Pancreas (tissue), 10 donors: Measurements from ENCODE around the gene WWOX. TPM values are rescaled to one million over a fixed set of nuclear protein-coding genes. Genes with fewer than 3 reads are reported as not detected.
A peak's percentile ranks its signal among the peaks of the same experiment; 100 is the strongest.

ENCODE experiments used
- ATAC-seq, 4 donors: fragments of 200-7000 bp; cut with Tn5 transposase; one replicate each; pipeline versions ENCODE4 v1.8.0 to v1.9.1; 2020; ENCODE audit warnings: mild to moderate bottlenecking in 4 of 4, moderate library complexity in 4 of 4
- DNase-seq, 6 donors: peaks; one replicate each; pipeline ENCODE4 v3.0.0-alpha.2; 2020
- FAIRE-seq: peaks from 2 replicates; lab custom pipeline; 2012; peaks lifted over from hg19 to GRCh38; lab: Jason Lieb, UNC
- H3K27ac ChIP-seq, 4 donors: fragments of 200-600 bp; sonication (generic); 1 replicate in 3 of 4; 2 replicates in 1 of 4; pipeline versions ENCODE4 v1.5.0 to v1.8.0; 2020
- H3K27me3 ChIP-seq, 4 donors: fragments of 200-600 bp; one replicate each; pipeline ENCODE4 v1.8.0; 2021
- H3K36me3 ChIP-seq, 3 donors: fragments of 200-600 bp; sonication (generic) in 1 of 3; one replicate each; pipeline versions ENCODE4 v1.5.0 to v1.8.0; 2020 to 2021
- H3K4me1 ChIP-seq, 3 donors: fragments of 200-600 bp; one replicate each; pipeline ENCODE4 v1.8.0; 2021
- H3K4me3 ChIP-seq, 4 donors: fragments of 200-600 bp; sonication (generic) in 2 of 4; one replicate each; pipeline versions ENCODE4 v1.5.0 to v1.8.0; 2020 to 2021
- H3K9me3 ChIP-seq, 4 donors: fragments of 200-600 bp; one replicate each; pipeline ENCODE4 v1.8.0; 2021
- CTCF ChIP-seq, 4 donors: fragments of 200-600 bp; sonication (generic) in 3 of 4; IDR thresholded peaks; one replicate each; pipeline versions ENCODE4 v1.5.0 to v1.8.0; 2021; ENCODE audit warnings: antibody characterized with exemption in 4 of 4
- WGBS, 2 donors: extraction: QIAGEN DNeasy Blood & Tissue Kit; methylation state at CpG; one replicate each; pipeline ENCODE4 v1.1.7; 2013; 5-methylcytosine and 5-hydroxymethylcytosine counted together
- intact Hi-C, 3 donors: fragments of 100-400 bp; cut with DNase I; formaldehyde crosslinking; loops; one replicate each; pipeline versions ENCODE4 v1.11.1 to v1.14.2; 2022
- polyA plus RNA-seq, 2 donors: library from polyadenylated mRNA; stranded (reverse); fragments of 200-250 nt; gene quantifications; one replicate each; pipeline ENCODE4 v1.2.3, GENCODE V29; 2013
- total RNA-seq, 6 donors: library from RNA; stranded (reverse); fragmentation: NEBNext Ultra II Directional in 4 of 6; extraction: Animal tissue kit (Norgen Biotek cat#: 25700) in 4 of 6; gene quantifications; one replicate each; pipeline versions ENCODE4 v1.2.1 to v1.2.4, GENCODE V29; 2021 to 2023
- donor health status: healthy with polysubstance abuse.
- donor health status: DM: no; HTN: no; CAD: no; lungs with moderate emphysema.
- donor health status: DM: no; HTN: no; CAD: no.
- donor health status: control.
- donor health status: control.
- donor health status: Bipolar disorder and iron deficiency.
- donor health status: DM: yes; HTN: yes; CAD: no.
- donor health status: DM: no; HTN: no; CAD: no.
- donor health status: DM: no; HTN: no; CAD: no.
- donor health status: DM: yes; HTN: yes; CAD: no.

Gene WWOX
- total and polyA plus RNA-seq, 8 donors, result 6.8 to 14.4 (median 10.8) TPM

- Histone ChIP-seq H3K4me3 (no peak overlapping the region), H3K27me3 (no peaks in the 10 kb centered on the region), H3K27ac (no peak overlapping the region), H3K9me3 (no peaks in the 10 kb centered on the region), H3K36me3 (no peaks in the 10 kb centered on the region), H3K4me1 (peaks cover 0 to 7% (median 0%) of the 10 kb centered on the region in 3 donors)
- FAIRE-seq, result no peak
- intact Hi-C loops, result loop anchor here in 1 of 3 donors (10.0 kb wide), 1 partner anchor 266 kb away; no protein-coding TSS in a partner anchor
- peak; percentile 62 to 84 (median 78) for TF ChIP-seq CTCF (IDR thresholded peaks at IDR 0.05)
- WGBS, 2 donors, result 22 to 24% methylated on average over 22 to 23 of the region's 23 CpGs
- peak; percentile 51 to 92 (median 72) for DNase-seq
- ATAC-seq, result peak; percentile 77 to 97 (median 89)
These were observed 671.1 kb downstream of the WWOX start for GRCh38 chr16:78770353-78771091.

GRCh38 chr16:78773291-78773702, 673.8 kb downstream of the WWOX start:
- intact Hi-C loops, result loop anchor here in 1 of 3 donors (10.0 kb wide), 1 partner anchor 268 kb away; no protein-coding TSS in a partner anchor
- H3K4me1 ChIP-seq, result peaks cover 0 to 7% (median 0%) of the 10 kb centered on the region in 3 donors
- no peaks in the 10 kb centered on the region for H3K36me3 ChIP-seq
- FAIRE-seq (no peak), ATAC-seq (no peak), DNase-seq (no peak)
- no peak overlapping the region for H3K4me3 ChIP-seq
- 85 to 92% methylated on average over 8 of the region's 8 CpGs for WGBS, 2 donors
- no peak for TF ChIP-seq CTCF (IDR thresholded peaks at IDR 0.05)
- H3K9me3 ChIP-seq, result no peaks in the 10 kb centered on the region
- H3K27me3 ChIP-seq, result no peaks in the 10 kb centered on the region
- H3K27ac ChIP-seq, result no peak overlapping the region

GRCh38 chr16:78773706-78774105, 674.3 kb downstream of the WWOX start:
- Histone ChIP-seq H3K9me3 (no peaks in the 10 kb centered on the region), H3K4me3 (no peak overlapping the region), H3K36me3 (no peaks in the 10 kb centered on the region), H3K4me1 (peaks cover 0 to 7% (median 0%) of the 10 kb centered on the region in 3 donors), H3K27ac (no peak overlapping the region), H3K27me3 (no peaks in the 10 kb centered on the region)
- DNase-seq (no peak), ATAC-seq (no peak), FAIRE-seq (no peak)
- no peak for TF ChIP-seq CTCF (IDR thresholded peaks at IDR 0.05)
- intact Hi-C loops, result loop anchor here in 1 of 3 donors (10.0 kb wide), 1 partner anchor 269 kb away; no protein-coding TSS in a partner anchor
- 59 to 70% methylated on average over 4 of the region's 4 CpGs for WGBS, 2 donors

GRCh38 chr16:78775161-78775561, 675.7 kb downstream of the WWOX start:
- H3K27ac ChIP-seq, result no peak overlapping the region

More at GRCh38 chr16:78775161-78775561, 675.7 kb downstream of the WWOX start:
- H3K4me1 ChIP-seq, result peaks cover 0 to 7% (median 0%) of the 10 kb centered on the region in 3 donors
- no peak for TF ChIP-seq CTCF (IDR thresholded peaks at IDR 0.05)
- no peaks in the 10 kb centered on the region for H3K27me3 ChIP-seq
- ATAC-seq (no peak), DNase-seq (no peak), FAIRE-seq (no peak)
- WGBS, 2 donors, result 87 to 96% methylated on average over 6 of the region's 6 CpGs
- no peak overlapping the region for H3K4me3 ChIP-seq
- intact Hi-C loops, result loop anchor here in 1 of 3 donors (10.0 kb wide), 1 partner anchor 270 kb away; no protein-coding TSS in a partner anchor
- no peaks in the 10 kb centered on the region for H3K9me3 ChIP-seq
- no peaks in the 10 kb centered on the region for H3K36me3 ChIP-seq
